ENCODE results near the gene CNOT8.
"Not testable (repeated sequence)": the region's sequence is repeated elsewhere in the genome, so short reads cannot be mapped to it uniquely, and the experiment has no call there.

The CNOT8 gene

GRCh38 chr5:154823605-154824004 is 34.8 kb upstream of the CNOT8 start:
- no peak overlapping the region for H3K4me3 ChIP-seq (ENCODE audit: low read depth, low read length)
- DNase-seq (ENCODE audit: low read depth): no peak
- no peak for TF ChIP-seq CTCF (IDR thresholded peaks at IDR 0.05; ENCODE audit: low read depth, low read length, missing control alignments)

- H3K4me3 ChIP-seq (ENCODE audit: low read depth, low read length): no peak overlapping the region
- no peak for DNase-seq (ENCODE audit: low read depth)
Measured at GRCh38 chr5:154824070-154824469, 34.4 kb upstream of the CNOT8 start.

GRCh38 chr5:154829181-154829588 is 29.2 kb upstream of the CNOT8 start:
- no peak overlapping the region for H3K4me3 ChIP-seq (ENCODE audit: low read depth, low read length)
- TF ChIP-seq CTCF (IDR thresholded peaks at IDR 0.05; ENCODE audit: low read depth, low read length, missing control alignments): no peak
- no peak for DNase-seq (ENCODE audit: low read depth)

More at GRCh38 chr5:154824070-154824469, 34.4 kb upstream of the CNOT8 start:
- TF ChIP-seq CTCF (IDR thresholded peaks at IDR 0.05; ENCODE audit: low read depth, low read length, missing control alignments): no peak

GRCh38 chr5:154829589-154830218 is 28.7 kb upstream of the CNOT8 start:
- no peak for DNase-seq (ENCODE audit: low read depth)
- H3K4me3 ChIP-seq (ENCODE audit: low read depth, low read length): no peak overlapping the region
- no peak for TF ChIP-seq CTCF (IDR thresholded peaks at IDR 0.05; ENCODE audit: low read depth, low read length, missing control alignments)

GRCh38 chr5:154830219-154830595 is 28.2 kb upstream of the CNOT8 start:
- H3K4me3 ChIP-seq (ENCODE audit: low read depth, low read length): no peak overlapping the region
- DNase-seq (ENCODE audit: low read depth): no peak
- TF ChIP-seq CTCF (IDR thresholded peaks at IDR 0.05; ENCODE audit: low read depth, low read length, missing control alignments): no peak

GRCh38 chr5:154830596-154830995 is 27.8 kb upstream of the CNOT8 start:
- no peak overlapping the region for H3K4me3 ChIP-seq (ENCODE audit: low read depth, low read length)
- no peak for DNase-seq (ENCODE audit: low read depth)
- no peak for TF ChIP-seq CTCF (IDR thresholded peaks at IDR 0.05; ENCODE audit: low read depth, low read length, missing control alignments)

- no peak overlapping the region for H3K4me3 ChIP-seq (ENCODE audit: low read depth, low read length)
- no peak for TF ChIP-seq CTCF (IDR thresholded peaks at IDR 0.05; ENCODE audit: low read depth, low read length, missing control alignments)
- no peak for DNase-seq (ENCODE audit: low read depth)
Measured at GRCh38 chr5:154831451-154831850, 27.0 kb upstream of the CNOT8 start.

- not testable (repeated sequence) for DNase-seq (ENCODE audit: low read depth); H3K4me3 ChIP-seq (ENCODE audit: low read depth, low read length)
Measured at GRCh38 chr5:154832804-154833203, 25.6 kb upstream of the CNOT8 start.
